HG02798 (cell line): ENCODE results near the gene CTF1.
"Not testable (repeated sequence)": the region's sequence is repeated elsewhere in the genome, so short reads cannot be mapped to it uniquely, and the experiment has no call there.

Source experiments
- ATAC-seq: cut with Tn5 transposase; IDR thresholded peaks from one replicate; pipeline ENCODE4 v1.9.1; 2021; ENCODE audit warnings: mild to moderate bottlenecking; ENCODE audit not compliant: unreplicated experiment, poor library complexity

CTF1 gene

DNA sequence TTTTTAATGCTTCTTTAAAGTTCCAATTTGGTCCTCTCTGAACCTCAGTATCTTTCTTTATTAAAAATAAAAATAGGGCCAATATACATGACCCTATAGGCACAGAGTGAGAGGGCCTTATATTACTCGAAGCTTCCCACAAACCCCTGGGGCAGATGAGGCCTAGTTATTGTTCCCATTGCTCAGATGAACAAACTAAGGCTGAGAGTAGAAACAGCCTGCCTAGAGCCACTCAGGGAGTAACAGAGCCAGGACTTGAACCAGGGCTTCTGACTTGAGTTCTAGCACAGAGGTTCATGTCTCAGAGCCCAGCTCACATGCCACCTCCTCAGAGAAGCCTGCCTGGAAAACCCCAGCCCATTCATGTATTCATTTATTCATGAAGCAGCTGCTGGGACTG is 10.3 kb upstream of the CTF1 start:
- no peak for ATAC-seq

DNA sequence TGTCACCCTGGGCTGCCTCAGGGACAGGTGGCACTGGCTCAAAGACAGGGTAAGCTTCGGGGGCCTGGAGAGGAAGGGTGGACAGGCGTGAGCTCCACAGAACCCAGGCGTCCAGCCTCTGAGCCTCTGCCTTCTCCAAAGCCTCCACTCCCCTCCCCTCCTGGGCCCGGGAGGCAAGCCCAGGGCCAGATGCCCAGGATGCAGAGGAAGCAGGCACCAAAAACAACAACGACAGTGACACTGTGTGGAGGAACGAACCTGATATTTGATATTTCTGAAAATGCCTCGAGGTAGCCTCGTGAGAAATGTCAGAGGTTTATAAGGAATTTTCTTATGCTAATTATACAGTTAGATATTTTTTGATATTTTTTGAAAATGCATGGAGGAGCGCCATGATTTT is 8.5 kb upstream of the CTF1 start:
- no peak for ATAC-seq

DNA sequence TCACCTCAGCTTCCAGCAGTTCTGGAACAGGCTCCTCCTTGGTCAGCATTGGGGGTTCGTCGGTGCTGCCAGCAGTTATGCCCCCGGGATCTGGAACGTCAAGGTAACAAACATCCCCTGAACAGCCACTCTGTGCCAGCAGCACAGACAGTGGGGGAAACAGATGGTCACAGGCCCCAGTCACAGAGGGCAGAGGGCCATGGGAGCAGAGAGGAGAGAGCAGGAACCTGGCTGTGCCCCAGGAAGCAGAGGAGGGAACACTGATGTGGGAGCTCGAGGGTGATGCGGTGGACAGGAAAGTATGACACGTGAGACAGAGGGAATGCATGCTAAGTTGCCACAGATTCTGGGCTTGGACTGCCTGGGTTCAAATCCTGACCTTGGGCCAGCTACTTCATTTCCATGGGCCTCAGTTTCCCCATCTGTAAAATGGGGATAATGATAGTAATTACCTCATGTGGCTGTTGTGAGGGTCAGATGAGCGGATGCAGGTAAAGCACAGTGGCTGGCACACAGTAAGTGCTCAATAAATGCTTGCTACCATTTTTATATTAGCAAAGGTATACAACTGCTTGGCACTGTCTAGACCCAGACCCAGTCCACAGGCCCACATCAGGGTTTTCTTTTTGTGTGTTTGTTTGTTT is 7.4 kb upstream of the CTF1 start:
- ATAC-seq = no peak

- no peak for ATAC-seq
Measured at GRCh38 chr16:30889721-30890120, 6.7 kb upstream of the CTF1 start.

DNA sequence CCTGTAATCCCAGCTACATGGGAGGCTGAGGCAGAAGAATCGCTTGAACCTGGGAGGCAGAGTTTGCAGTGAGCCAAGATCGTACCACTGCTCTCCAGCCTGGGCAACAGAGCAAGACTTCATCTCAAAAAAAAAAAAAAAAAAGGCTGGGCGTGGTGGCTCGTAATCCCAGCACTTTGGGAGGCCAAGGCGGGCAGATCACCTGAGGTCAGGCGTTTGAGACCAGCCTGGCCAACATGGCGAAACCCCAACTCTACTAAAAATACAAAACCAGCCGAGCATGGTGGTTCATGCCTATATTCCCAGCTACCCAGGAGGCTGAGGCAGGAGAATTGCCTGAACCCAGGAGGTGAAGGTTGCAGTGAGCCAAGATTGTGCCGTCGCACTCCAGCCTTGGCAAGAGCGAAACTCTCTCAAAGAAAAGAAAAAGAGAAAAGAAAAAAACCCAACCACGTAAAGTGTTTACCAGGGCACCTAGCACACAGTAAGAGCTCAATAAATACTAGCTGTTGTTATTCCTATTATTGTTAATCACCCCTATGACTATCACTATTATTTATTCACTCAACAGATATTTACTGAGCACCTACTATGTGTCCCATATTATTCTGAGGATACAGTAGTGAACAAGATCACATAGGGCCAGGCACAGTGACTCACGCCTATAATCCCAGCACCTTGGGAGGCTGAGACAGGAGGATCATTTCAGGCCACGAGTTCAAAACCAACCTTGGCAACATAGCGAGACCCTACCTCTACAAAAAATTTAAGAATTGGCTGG is 5.2 kb upstream of the CTF1 start:
- not testable (repeated sequence) for ATAC-seq

DNA sequence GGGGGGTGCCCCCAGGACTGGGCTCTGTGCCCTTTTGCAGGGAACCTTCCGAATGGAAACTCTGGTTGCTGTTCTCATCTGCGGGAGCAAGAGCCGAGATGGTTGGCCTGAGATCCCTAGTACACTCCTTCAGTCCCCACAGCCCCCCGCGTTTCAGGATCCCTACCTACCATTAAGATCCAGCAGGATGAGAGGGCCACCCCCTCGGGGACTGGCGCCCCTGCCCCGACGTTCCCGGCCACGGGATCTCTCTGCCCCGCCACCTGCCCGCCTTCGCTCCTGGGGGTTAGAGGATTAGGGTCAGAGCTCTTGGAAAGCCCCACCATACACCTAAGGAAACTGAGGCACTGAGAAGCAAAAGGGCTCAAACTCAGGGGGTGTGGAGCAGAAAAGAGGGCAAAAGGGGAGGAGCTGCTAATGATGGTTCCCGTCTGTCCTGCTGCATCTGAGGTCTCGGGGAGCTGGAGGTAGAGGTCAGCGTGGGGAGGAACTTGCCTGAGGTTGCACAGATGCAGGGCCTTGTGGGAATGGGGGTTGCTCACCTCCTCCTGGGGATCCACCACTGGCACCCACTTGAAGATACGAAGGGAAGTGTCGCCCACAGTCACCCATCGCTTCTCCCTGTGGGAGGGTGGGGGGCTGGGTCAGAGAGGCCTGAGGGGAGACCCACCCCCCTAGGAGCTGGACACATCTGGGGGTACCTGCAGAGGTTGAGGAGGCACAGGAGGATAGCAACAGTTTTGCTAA is 3.6 kb upstream of the CTF1 start:
- ATAC-seq = no peak

- peak; percentile 4 for ATAC-seq
Measured at GRCh38 chr16:30893417-30893743, 3.0 kb upstream of the CTF1 start.

GRCh38 chr16:30893744-30894539 is 2.5 kb upstream of the CTF1 start, which contains the start of gene BCL7C:
BCL7C (minus strand) TSS chr16:30894077; CDS start chr16:30893944, 133 bp downstream.
- ATAC-seq = peak; percentile 85

DNA sequence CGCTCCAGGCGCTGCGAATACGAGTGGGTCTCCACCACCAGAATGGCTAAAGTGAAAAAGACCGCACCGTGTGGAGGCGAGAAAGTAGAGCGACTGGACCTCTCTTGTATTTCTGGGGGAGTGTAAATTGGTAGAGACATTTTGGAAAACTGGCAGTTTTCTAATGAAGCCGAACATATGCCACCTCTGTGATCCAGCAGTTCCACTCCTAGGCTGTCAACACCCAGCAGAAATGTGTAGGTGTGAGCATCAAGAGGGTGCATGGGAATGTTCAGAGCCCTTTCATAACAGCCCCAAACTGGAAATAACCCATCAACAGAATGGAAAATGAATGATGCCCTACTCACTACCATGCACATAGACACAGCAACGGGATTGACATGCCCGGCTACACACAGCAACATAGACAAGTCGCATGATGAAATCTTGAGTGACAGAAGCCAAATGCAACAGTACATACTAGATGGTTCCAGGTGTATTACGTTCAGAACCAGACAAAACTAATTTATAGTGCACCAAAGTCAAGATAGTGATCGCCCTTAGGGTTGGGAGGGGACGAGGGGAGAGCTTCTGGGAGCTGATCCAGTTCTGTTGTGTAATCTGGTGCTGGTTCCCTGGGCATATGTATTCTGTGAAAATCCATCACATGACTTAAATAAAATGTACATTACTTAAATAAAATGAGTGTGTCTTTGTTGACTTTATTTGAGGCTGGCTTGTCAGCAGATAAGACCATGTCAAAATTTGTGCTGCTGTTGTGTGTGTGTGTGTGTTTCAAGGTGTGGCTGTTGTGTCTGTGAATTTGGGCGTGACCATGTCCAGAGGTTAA is 1.7 kb upstream of the CTF1 start:
- no peak for ATAC-seq

GRCh38 chr16:30895627-30896260 is 670 bp upstream of the CTF1 start:
- ATAC-seq = no peak

- peak; percentile 41 for ATAC-seq
Measured at GRCh38 chr16:30896889-30897733, 697 bp downstream of the CTF1 start.

- ATAC-seq = no peak
Measured at GRCh38 chr16:30899794-30900193, 3.4 kb downstream of the CTF1 start.

GRCh38 chr16:30900588-30900987 is 4.2 kb downstream of the CTF1 start:
- ATAC-seq = no peak

- ATAC-seq = no peak
Measured at GRCh38 chr16:30901201-30902028, 5.0 kb downstream of the CTF1 start.

DNA sequence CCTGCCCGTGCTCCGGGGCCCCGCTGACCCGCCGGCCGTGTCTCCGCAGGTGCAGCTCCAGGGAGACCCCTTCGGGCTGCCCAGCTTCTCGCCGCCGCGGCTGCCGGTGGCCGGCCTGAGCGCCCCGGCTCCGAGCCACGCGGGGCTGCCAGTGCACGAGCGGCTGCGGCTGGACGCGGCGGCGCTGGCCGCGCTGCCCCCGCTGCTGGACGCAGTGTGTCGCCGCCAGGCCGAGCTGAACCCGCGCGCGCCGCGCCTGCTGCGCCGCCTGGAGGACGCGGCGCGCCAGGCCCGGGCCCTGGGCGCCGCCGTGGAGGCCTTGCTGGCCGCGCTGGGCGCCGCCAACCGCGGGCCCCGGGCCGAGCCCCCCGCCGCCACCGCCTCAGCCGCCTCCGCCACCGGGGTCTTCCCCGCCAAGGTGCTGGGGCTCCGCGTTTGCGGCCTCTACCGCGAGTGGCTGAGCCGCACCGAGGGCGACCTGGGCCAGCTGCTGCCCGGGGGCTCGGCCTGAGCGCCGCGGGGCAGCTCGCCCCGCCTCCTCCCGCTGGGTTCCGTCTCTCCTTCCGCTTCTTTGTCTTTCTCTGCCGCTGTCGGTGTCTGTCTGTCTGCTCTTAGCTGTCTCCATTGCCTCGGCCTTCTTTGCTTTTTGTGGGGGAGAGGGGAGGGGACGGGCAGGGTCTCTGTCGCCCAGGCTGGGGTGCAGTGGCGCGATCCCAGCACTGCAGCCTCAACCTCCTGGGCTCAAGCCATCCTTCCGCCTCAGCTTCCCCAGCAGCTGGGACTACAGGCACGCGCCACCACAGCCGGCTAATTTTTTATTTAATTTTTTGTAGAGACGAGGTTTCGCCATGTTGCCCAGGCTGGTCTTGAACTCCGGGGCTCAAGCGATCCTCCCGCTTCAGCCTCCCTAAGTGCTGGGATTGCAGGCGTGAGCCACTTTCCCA is 5.9 kb downstream of the CTF1 start:
- ATAC-seq = peak; percentile 80

GRCh38 chr16:30903002-30903401 is 6.6 kb downstream of the CTF1 start:
- ATAC-seq = no peak
